Measurements from ENCODE around the gene COL4A2.

COL4A2 gene

DNA sequence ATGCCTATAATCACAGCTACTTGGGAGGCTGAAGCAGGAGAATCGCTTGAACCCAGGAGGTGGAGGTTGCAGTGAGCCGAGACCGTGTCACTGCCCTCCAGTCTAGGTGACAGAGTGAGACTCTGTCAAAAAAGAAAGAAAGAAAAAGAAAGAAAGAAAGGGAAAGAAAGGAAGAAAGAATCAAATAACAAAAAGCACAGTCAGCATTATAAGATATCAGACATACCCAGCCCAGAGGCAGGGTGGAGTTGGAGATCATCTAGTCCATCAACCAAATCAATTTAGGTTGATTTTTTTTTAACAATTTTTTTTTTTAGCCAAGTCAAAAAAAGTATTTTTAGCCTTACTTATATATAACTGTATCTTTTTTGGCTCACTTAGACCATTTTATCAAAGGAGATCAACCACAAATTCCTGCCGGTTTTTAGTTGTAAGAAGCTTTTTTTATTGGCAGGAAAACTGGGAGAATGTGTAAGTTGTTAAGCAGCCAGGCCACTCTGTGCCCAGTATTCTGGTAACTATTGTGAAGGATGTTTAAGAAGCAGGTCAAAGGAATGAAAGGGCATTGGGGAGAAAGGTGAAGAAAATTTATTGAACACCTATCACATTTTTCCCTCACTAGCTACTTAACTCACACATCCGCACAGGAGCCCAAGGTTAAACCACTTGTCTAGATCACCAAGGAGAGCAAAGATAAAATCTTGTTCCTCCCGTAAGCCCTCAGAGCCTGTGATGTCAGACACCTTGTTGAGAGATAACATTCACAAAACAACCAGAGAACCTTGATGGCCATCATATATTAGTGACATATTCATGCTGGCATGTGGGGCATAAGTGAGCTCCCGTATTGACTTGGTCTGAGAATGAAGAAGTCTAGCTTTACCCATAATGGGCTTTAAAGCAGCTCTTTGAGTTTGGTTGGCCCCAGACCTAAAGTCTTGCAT lies 91.8 kb downstream of the COL4A2 start:
- H3K27me3 ChIP-seq (ENCODE audit: insufficient read depth, low read length, poor library complexity, severe bottlenecking): no peaks in the 10 kb centered on the region
- no peaks in the 10 kb centered on the region for H4K20me1 ChIP-seq (ENCODE audit: insufficient read depth, low read length, poor library complexity, severe bottlenecking)
- no peak overlapping the region for H3K9ac ChIP-seq (ENCODE audit: low read depth, low read length, poor library complexity, severe bottlenecking)
- no peaks in the 10 kb centered on the region for H3K4me1 ChIP-seq (ENCODE audit: insufficient read depth, low read length, poor library complexity, severe bottlenecking)
- no peaks in the 10 kb centered on the region for H3F3A ChIP-seq (ENCODE audit: low read depth)
- TF ChIP-seq, protein P1, sequence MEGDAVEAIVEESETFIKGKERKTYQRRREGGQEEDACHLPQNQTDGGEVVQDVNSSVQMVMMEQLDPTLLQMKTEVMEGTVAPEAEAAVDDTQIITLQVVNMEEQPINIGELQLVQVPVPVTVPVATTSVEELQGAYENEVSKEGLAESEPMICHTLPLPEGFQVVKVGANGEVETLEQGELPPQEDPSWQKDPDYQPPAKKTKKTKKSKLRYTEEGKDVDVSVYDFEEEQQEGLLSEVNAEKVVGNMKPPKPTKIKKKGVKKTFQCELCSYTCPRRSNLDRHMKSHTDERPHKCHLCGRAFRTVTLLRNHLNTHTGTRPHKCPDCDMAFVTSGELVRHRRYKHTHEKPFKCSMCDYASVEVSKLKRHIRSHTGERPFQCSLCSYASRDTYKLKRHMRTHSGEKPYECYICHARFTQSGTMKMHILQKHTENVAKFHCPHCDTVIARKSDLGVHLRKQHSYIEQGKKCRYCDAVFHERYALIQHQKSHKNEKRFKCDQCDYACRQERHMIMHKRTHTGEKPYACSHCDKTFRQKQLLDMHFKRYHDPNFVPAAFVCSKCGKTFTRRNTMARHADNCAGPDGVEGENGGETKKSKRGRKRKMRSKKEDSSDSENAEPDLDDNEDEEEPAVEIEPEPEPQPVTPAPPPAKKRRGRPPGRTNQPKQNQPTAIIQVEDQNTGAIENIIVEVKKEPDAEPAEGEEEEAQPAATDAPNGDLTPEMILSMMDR (conservative IDR thresholded peaks at IDR 0.05; ENCODE audit: low read length): no peak
- TF ChIP-seq EZH2phosphoT487 (IDR thresholded peaks at IDR 0.05; ENCODE audit: borderline replicate concordance): no peak
- H2AFZ ChIP-seq (ENCODE audit: low read length): no peak overlapping the region
- H3K9me2 ChIP-seq (replicated peaks; ENCODE audit: low read depth, low read length): no peaks in the 10 kb centered on the region
- no peaks in the 10 kb centered on the region for H3K9me3 ChIP-seq (ENCODE audit: insufficient read depth, low read depth, low read length)
- H3K36me3 ChIP-seq (ENCODE audit: insufficient read depth, low read length): no peaks in the 10 kb centered on the region
- no peak overlapping the region for H3K4me3 ChIP-seq (ENCODE audit: low read length, poor library complexity, severe bottlenecking)
- H3K79me2 ChIP-seq (ENCODE audit: insufficient read depth, low read length): no peaks in the 10 kb centered on the region
- H3K4me2 ChIP-seq (ENCODE audit: low read depth, low read length, poor library complexity, severe bottlenecking): no peak overlapping the region

DNA sequence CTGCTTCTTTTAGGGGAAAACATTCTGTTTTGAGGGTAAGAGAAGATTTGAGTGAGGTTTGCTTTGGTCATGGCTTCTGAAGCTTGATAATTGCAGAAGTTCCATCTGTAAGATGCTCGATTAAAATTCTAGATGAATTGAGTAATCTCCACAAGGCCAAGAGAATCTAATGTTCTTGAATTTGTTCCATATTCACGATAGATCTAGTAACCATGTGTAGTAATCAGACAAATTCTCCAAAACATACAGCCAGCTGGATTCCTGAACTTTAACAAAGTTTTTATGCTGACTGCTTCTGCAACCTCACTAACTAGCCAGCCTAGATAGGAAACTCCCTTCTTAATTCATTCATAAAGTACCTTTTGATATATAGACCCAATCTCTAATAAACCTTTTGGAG lies 92.7 kb downstream of the COL4A2 start:
- no peak overlapping the region for H2AFZ ChIP-seq (ENCODE audit: low read length)
- H3K4me3 ChIP-seq (ENCODE audit: low read length, poor library complexity, severe bottlenecking): no peak overlapping the region
- no peak overlapping the region for H3K9ac ChIP-seq (ENCODE audit: low read depth, low read length, poor library complexity, severe bottlenecking)
- no peaks in the 10 kb centered on the region for H3K9me3 ChIP-seq (ENCODE audit: insufficient read depth, low read depth, low read length)
- no peak overlapping the region for H3K4me2 ChIP-seq (ENCODE audit: low read depth, low read length, poor library complexity, severe bottlenecking)
- H3K36me3 ChIP-seq (ENCODE audit: insufficient read depth, low read length): no peaks in the 10 kb centered on the region
- no peaks in the 10 kb centered on the region for H3K4me1 ChIP-seq (ENCODE audit: insufficient read depth, low read length, poor library complexity, severe bottlenecking)
- TF ChIP-seq, protein P1 (conservative IDR thresholded peaks at IDR 0.05; ENCODE audit: low read length): no peak
- no peak for TF ChIP-seq EZH2phosphoT487 (IDR thresholded peaks at IDR 0.05; ENCODE audit: borderline replicate concordance)
- no peaks in the 10 kb centered on the region for H3F3A ChIP-seq (ENCODE audit: low read depth)
- no peaks in the 10 kb centered on the region for H3K79me2 ChIP-seq (ENCODE audit: insufficient read depth, low read length)
- no peaks in the 10 kb centered on the region for H4K20me1 ChIP-seq (ENCODE audit: insufficient read depth, low read length, poor library complexity, severe bottlenecking)
- no peaks in the 10 kb centered on the region for H3K9me2 ChIP-seq (replicated peaks; ENCODE audit: low read depth, low read length)
- H3K27me3 ChIP-seq (ENCODE audit: insufficient read depth, low read length, poor library complexity, severe bottlenecking): no peaks in the 10 kb centered on the region

DNA sequence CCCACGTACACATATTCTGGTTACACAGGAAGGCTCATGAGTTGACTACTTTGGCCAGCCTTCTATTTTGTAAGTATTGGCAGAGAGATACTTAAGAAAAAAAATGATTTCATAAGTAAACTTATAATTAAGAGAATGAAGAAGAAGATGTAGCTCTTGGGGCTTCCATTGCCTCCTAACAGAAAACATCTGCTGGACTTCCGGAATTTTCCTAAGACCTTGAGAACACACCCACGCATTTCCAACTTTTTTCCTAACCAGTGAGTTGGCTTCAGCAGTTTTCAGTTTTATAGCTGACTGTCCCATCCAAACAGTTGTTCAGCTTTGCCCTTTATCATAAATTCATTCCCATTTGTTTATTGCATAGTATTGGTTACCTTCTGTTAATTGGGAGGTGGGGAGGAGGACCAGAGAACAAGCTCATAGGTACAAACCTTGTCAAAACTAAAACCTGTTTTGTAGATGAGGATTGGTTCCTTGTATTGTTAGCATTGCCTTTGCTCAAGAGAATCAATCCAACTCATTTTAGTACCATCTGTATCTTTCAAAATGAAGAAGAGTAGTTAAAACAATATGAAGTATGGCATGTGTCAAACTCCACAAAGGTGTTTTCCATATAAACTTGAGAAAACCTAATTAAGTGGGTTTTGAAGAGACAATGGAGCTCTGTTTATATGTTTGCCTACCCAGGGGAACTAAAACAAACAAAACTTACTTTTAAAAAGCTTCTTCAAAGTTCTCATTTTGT lies 93.9 kb downstream of the COL4A2 start:
- H3K4me3 ChIP-seq (ENCODE audit: low read length, poor library complexity, severe bottlenecking): no peak overlapping the region
- H3K27me3 ChIP-seq (ENCODE audit: insufficient read depth, low read length, poor library complexity, severe bottlenecking): no peaks in the 10 kb centered on the region
- H3K4me1 ChIP-seq (ENCODE audit: insufficient read depth, low read length, poor library complexity, severe bottlenecking): no peaks in the 10 kb centered on the region
- no peaks in the 10 kb centered on the region for H3K79me2 ChIP-seq (ENCODE audit: insufficient read depth, low read length)
- no peaks in the 10 kb centered on the region for H3K9me2 ChIP-seq (replicated peaks; ENCODE audit: low read depth, low read length)
- no peaks in the 10 kb centered on the region for H4K20me1 ChIP-seq (ENCODE audit: insufficient read depth, low read length, poor library complexity, severe bottlenecking)
- H2AFZ ChIP-seq (ENCODE audit: low read length): no peak overlapping the region
- H3F3A ChIP-seq (ENCODE audit: low read depth): no peaks in the 10 kb centered on the region
- TF ChIP-seq, protein P1 (conservative IDR thresholded peaks at IDR 0.05; ENCODE audit: low read length): no peak
- no peak for TF ChIP-seq EZH2phosphoT487 (IDR thresholded peaks at IDR 0.05; ENCODE audit: borderline replicate concordance)
- H3K36me3 ChIP-seq (ENCODE audit: insufficient read depth, low read length): no peaks in the 10 kb centered on the region
- no peak overlapping the region for H3K4me2 ChIP-seq (ENCODE audit: low read depth, low read length, poor library complexity, severe bottlenecking)
- no peaks in the 10 kb centered on the region for H3K9me3 ChIP-seq (ENCODE audit: insufficient read depth, low read depth, low read length)
- H3K9ac ChIP-seq (ENCODE audit: low read depth, low read length, poor library complexity, severe bottlenecking): no peak overlapping the region
